IMR-90 (cell line): ENCODE results near the gene MTHFS. TPM values are rescaled to one million over a fixed set of nuclear protein-coding genes. Genes with fewer than 3 reads are reported as not detected.

Source experiments
- ATAC-seq: fragments of 200-7000 bp; cut with Tn5 transposase; 2 replicates; pipeline ENCODE4 v1.9.1; 2020; ENCODE audit warnings: low read depth, mild to moderate bottlenecking, moderate library complexity
- BruUV-seq: library from RNA; stranded (reverse); fragments of 400-500 nt; replicated peaks from 2 replicates; lab custom pipeline; 2021; lab: Mats Ljungman, UMichigan
- CTCF ChIA-PET: fragments of 300-600 bp; formaldehyde crosslinking; extraction: SDS; loops from one replicate; lab custom pipeline; 2021; ENCODE audit warnings: antibody characterized with exemption; lab: Yijun Ruan, JAX
- POLR2A ChIA-PET: fragments of 300-600 bp; sonication (Branson Sonifier 250); formaldehyde crosslinking; loops from one replicate; lab custom pipeline; 2022; ENCODE audit warnings: antibody characterized with exemption; ENCODE audit not compliant: unreplicated experiment; lab: Charles Lee
- DNase-seq: peaks from one replicate; pipeline ENCODE4 v3.0.0; 2013
- H2AFZ ChIP-seq: replicated peaks from 2 replicates; pipeline ENCODE3; 2013; ENCODE audit warnings: low read length, mild to moderate bottlenecking; ENCODE audit not compliant: poor library complexity
- H2AK5ac ChIP-seq: 2 replicates; pipeline ENCODE4 v1.6.1; 2013; ENCODE audit warnings: low read depth, low read length, inconsistent platforms
- H2AK9ac ChIP-seq: replicated peaks from 2 replicates; pipeline ENCODE3; 2013; ENCODE audit warnings: mild to moderate bottlenecking, low read depth, low read length, moderate library complexity; ENCODE audit not compliant: poor library complexity
- H2BK120ac ChIP-seq: 2 replicates; pipeline ENCODE4 v1.6.1; 2013; ENCODE audit warnings: low read depth, low read length, inconsistent platforms
- H2BK15ac ChIP-seq: 3 replicates; pipeline ENCODE4 v1.6.1; 2013; ENCODE audit warnings: low read depth, low read length, inconsistent platforms
- H2BK20ac ChIP-seq: 2 replicates; pipeline ENCODE4 v1.6.1; 2013; ENCODE audit warnings: low read depth, mild to moderate bottlenecking, inconsistent platforms, low read length, moderate library complexity
- H2BK5ac ChIP-seq: 2 replicates; pipeline ENCODE4 v1.6.1; 2013; ENCODE audit warnings: mild to moderate bottlenecking, low read depth, low read length, inconsistent platforms; ENCODE audit not compliant: poor library complexity, severe bottlenecking
- H3K14ac ChIP-seq: replicated peaks from 2 replicates; pipeline ENCODE4 v1.6.1; 2013; ENCODE audit warnings: low read depth, low read length, inconsistent platforms
- H3K18ac ChIP-seq: 2 replicates; pipeline ENCODE4 v1.6.1; 2013; ENCODE audit warnings: low read depth, low read length, control low read depth
- H3K23ac ChIP-seq: 2 replicates; pipeline ENCODE4 v1.6.1; 2013; ENCODE audit warnings: low read depth, low read length, inconsistent platforms
- H3K27ac ChIP-seq: 2 replicates; pipeline ENCODE4 v1.5.1; 2013; ENCODE audit warnings: mild to moderate bottlenecking, control low read depth, low read length; ENCODE audit not compliant: insufficient read depth
- H3K27me3 ChIP-seq: 2 replicates; pipeline ENCODE4 v1.6.1; 2013; ENCODE audit warnings: low read length; ENCODE audit not compliant: control insufficient read depth, insufficient read depth
- H3K36me3 ChIP-seq: 2 replicates; pipeline ENCODE4 v1.6.1; 2013; ENCODE audit warnings: low read length, mixed read lengths; ENCODE audit not compliant: control insufficient read depth, insufficient read depth
- H3K4ac ChIP-seq: 2 replicates; pipeline ENCODE4 v1.6.1; 2013; ENCODE audit warnings: low read depth, low read length, inconsistent platforms
- H3K4me1 ChIP-seq: 2 replicates; pipeline ENCODE4 v1.6.1; 2013; ENCODE audit warnings: low read length, mixed read lengths; ENCODE audit not compliant: control insufficient read depth, insufficient read depth
- H3K4me2 ChIP-seq: 2 replicates; pipeline ENCODE4 v1.6.1; 2013; ENCODE audit warnings: low read depth, mild to moderate bottlenecking, control low read depth, low read length, moderate library complexity
- H3K4me3 ChIP-seq: 2 replicates; pipeline ENCODE4 v1.5.1; 2013; ENCODE audit warnings: low read depth, mild to moderate bottlenecking, control low read depth, low read length, moderate library complexity; ENCODE audit not compliant: insufficient read depth
- H3K56ac ChIP-seq: 2 replicates; pipeline ENCODE4 v1.6.1; 2013; ENCODE audit warnings: low read length, inconsistent platforms; ENCODE audit not compliant: insufficient read depth; ENCODE audit errors: extremely low read depth
- H3K79me1 ChIP-seq, 2 experiments: 2 replicates each; pipeline ENCODE4 v1.6.1; 2013; ENCODE audit warnings: low read length in 2 of 2, inconsistent platforms in 1 of 2, low read depth in 1 of 2
- H3K9ac ChIP-seq: 2 replicates; pipeline ENCODE4 v1.6.1; 2013; ENCODE audit warnings: low read depth, low read length, control low read depth
- H3K9me1 ChIP-seq: 2 replicates; pipeline ENCODE4 v1.6.1; 2013; ENCODE audit warnings: low read length, inconsistent platforms; ENCODE audit not compliant: insufficient read depth
- H3K9me3 ChIP-seq: 2 replicates; pipeline ENCODE4 v1.6.1; 2013; ENCODE audit warnings: low read length; ENCODE audit not compliant: control insufficient read depth, insufficient read depth
- H4K20me1 ChIP-seq: 2 replicates; pipeline ENCODE4 v1.6.1; 2013; ENCODE audit warnings: low read length, inconsistent platforms; ENCODE audit not compliant: insufficient read depth
- H4K5ac ChIP-seq: 2 replicates; pipeline ENCODE4 v1.6.1; 2013; ENCODE audit warnings: mild to moderate bottlenecking, low read depth, low read length, control low read depth
- H4K8ac ChIP-seq, 2 experiments: 2 replicates each; pipeline ENCODE4 v1.6.1; 2013; ENCODE audit warnings: low read depth in 2 of 2, low read length in 2 of 2, control low read depth in 1 of 2, inconsistent platforms in 1 of 2
- H4K91ac ChIP-seq: 2 replicates; pipeline ENCODE4 v1.6.1; 2013; ENCODE audit warnings: low read depth, low read length, inconsistent platforms; ENCODE audit not compliant: insufficient read depth
- MAZ ChIP-seq: IDR thresholded peaks from 2 replicates; pipeline ENCODE4 v1.6.1; 2012; ENCODE audit warnings: low read depth, mild to moderate bottlenecking, low read length, improper control_type of control experiment, moderate library complexity, borderline replicate concordance
- RAD21 ChIP-seq: IDR thresholded peaks from 2 replicates; pipeline ENCODE4 v1.6.1; 2012; ENCODE audit warnings: low read length, improper control_type of control experiment
- WGBS, 2 experiments: methylation state at CpG; one replicate each; pipeline versions ENCODE4 v1.1.5 to v1.1.7; 2013; ENCODE audit warnings: missing lambda C conversion rate in 2 of 2; ENCODE audit not compliant: insufficient read length in 1 of 2; ENCODE audit errors: extremely low coverage in 2 of 2; 5-methylcytosine and 5-hydroxymethylcytosine counted together
- dilution Hi-C: fragments of 300-500 bp; cut with HindIII; formaldehyde crosslinking; loops from one replicate; pipeline ENCODE4 v1.14.3; 2018; ENCODE audit warnings: low sequenced_read_pairs; ENCODE audit not compliant: unreplicated experiment
- in situ Hi-C: fragments of 300-500 bp; cut with MboI; formaldehyde crosslinking; loops from 3 replicates; pipeline ENCODE4 v1.14.3; 2019; ENCODE audit warnings: low sequenced_read_pairs, inconsistent platforms, mixed read lengths
- intact Hi-C: fragments of 100-400 bp; cut with micrococcal nuclease; formaldehyde crosslinking; loops from 2 replicates; pipeline ENCODE4 v1.10.0; 2022
- polyA plus RNA-seq, 3 experiments: library from polyadenylated mRNA; depleted of rRNA; stranded (reverse); fragments of >200 nt; gene quantifications; 2 replicates each; pipeline ENCODE4 v1.2.3, GENCODE V29; 2012; ENCODE audit warnings: low replicate concordance in 1 of 3
- total RNA-seq: library from RNA; depleted of rRNA; stranded (reverse); fragments of >200 nt; gene quantifications from 2 replicates; pipeline ENCODE4 v1.2.3, GENCODE V29; 2012

MTHFS gene
- total and polyA plus RNA-seq, 2 of the 4 experiments (the other 2 are of a cell fraction): 5.5 to 6.3 TPM

- H2BK120ac ChIP-seq: peak overlapping the region; percentile 81; the same call in 1 of the 2 replicates
- H3K4me2 ChIP-seq: peak overlapping the region; percentile 94
- peak overlapping the region; percentile 89 for H3K4ac ChIP-seq
- WGBS, 2 experiments: 5% methylated on average over 12 of the region's 17 CpGs; no CpG with 5 or more reads in 1 of the 2 experiments
- peak overlapping the region; percentile 87 for H2AK9ac ChIP-seq
- H3K18ac ChIP-seq: peak overlapping the region; percentile 75
- TF ChIP-seq RAD21 (0 out of 2 replicates have a peak, but pooled peaks have one; percentile 2), MAZ (no peak)
- H3K4me3 ChIP-seq: peak overlapping the region; percentile 89
- H3K27me3 ChIP-seq: no peaks in the 10 kb centered on the region
- peak overlapping the region; percentile 75 for H2AK5ac ChIP-seq
- BruUV-seq: no TSS peak
- H4K8ac ChIP-seq: peak overlapping the region; percentile 63 to 90; a peak in 3 of 4 replicates
- intact Hi-C loops: loop anchor here (1.0 to 10.0 kb wide), 3 partner anchors 55 to 252 kb away; no protein-coding TSS in a partner anchor
- H3K9ac ChIP-seq: peak overlapping the region; percentile 98
- no peak overlapping the region; the same call in 1 of the 2 replicates for H2BK20ac ChIP-seq
- H3K9me1 ChIP-seq: no peaks in the 10 kb centered on the region
- dilution Hi-C loops: no loop called here
- H4K5ac ChIP-seq: peak overlapping the region; percentile 65; the same call in 1 of the 2 replicates
- H3K4me1 ChIP-seq: no peaks in the 10 kb centered on the region
- POLR2A ChIA-PET: interaction anchor here (0.5 to 0.6 kb wide), 3 partner anchors 26 to 567 kb away, joined by 6 to 9 read pairs (median 7); no protein-coding TSS in a partner anchor
- H2BK5ac ChIP-seq: peak overlapping the region; percentile 71
- CTCF ChIA-PET: no interaction called here
- H3K27ac ChIP-seq: peak overlapping the region; percentile 89
- H4K20me1 ChIP-seq: 0 out of 2 replicates have a peak, but pooled peaks cover 3% of the 10 kb centered on the region
- no peak for DNase-seq
- peak overlapping the region; percentile 80 for H4K91ac ChIP-seq
- in situ Hi-C loops: no loop called here
- peaks cover 23% of the 10 kb centered on the region for H3K9me3 ChIP-seq
- H3K56ac ChIP-seq: peak overlapping the region; percentile 86
- peak overlapping the region; percentile 99 for H2AFZ ChIP-seq
- no peak overlapping the region for H2BK15ac ChIP-seq
- peaks cover 9 to 32% of the 10 kb centered on the region in 2 experiments for H3K79me1 ChIP-seq
- peak overlapping the region; percentile 96; the same call in 1 of the 2 replicates for H3K23ac ChIP-seq
- peak overlapping the region; percentile 96 for H3K14ac ChIP-seq
- peaks cover 15% of the 10 kb centered on the region for H3K36me3 ChIP-seq
- peak; percentile 8 for ATAC-seq
Observed at GRCh38 chr15:79922512-79923078, 25.8 kb upstream of the MTHFS start.
